B cell (primary cell): Measurements from ENCODE around the gene RPL23. TPM values are rescaled to one million over a fixed set of nuclear protein-coding genes. Genes with fewer than 3 reads are reported as not detected.

Source experiments
- ATAC-seq: fragments of 200-7000 bp; cut with Tn5 transposase; one replicate; pipeline ENCODE4 v1.10.0; 2021; ENCODE audit warnings: low read depth, mild to moderate bottlenecking, moderate number of reproducible peaks, moderate library complexity
- CTCF ChIA-PET: fragments of 350-600 bp; sonication (Branson Sonifier 250); formaldehyde crosslinking; loops from one replicate; lab custom pipeline; 2021; ENCODE audit warnings: antibody characterized with exemption, inconsistent platforms; lab: Charles Lee
- POLR2A ChIA-PET: fragments of 350-600 bp; sonication (Branson Sonifier 250); formaldehyde crosslinking; loops from one replicate; lab custom pipeline; 2021; ENCODE audit warnings: antibody characterized with exemption; lab: Charles Lee
- DNase-seq: peaks from one replicate; pipeline ENCODE4 v3.0.0; 2013
- H2AFZ ChIP-seq: 2 replicates; pipeline ENCODE4 v1.6.1; 2012; ENCODE audit warnings: mild to moderate bottlenecking, low read depth, low read length; ENCODE audit not compliant: insufficient read depth, poor library complexity, severe bottlenecking
- H3K27ac ChIP-seq, 2 donors: 1 replicate in 1 of 2; 2 replicates in 1 of 2; pipeline ENCODE4 v1.5.1; 2012 to 2013; ENCODE audit warnings: low read length in 2 of 2, mild to moderate bottlenecking in 2 of 2, moderate library complexity in 1 of 2
- H3K27me3 ChIP-seq, 4 experiments: fragments of 200-600 bp in 1 of 4; sonication (generic) in 1 of 4; replicated peaks in 1 of 4; 1 replicate in 2 of 4; 2 replicates in 2 of 4; pipeline versions ENCODE4 v1.6.1 to v1.7.0; 2013 to 2016; ENCODE audit warnings: low read length in 3 of 4, mild to moderate bottlenecking in 2 of 4, mixed read lengths in 1 of 4, moderate library complexity in 1 of 4; ENCODE audit not compliant: insufficient read depth in 4 of 4, control insufficient read depth in 3 of 4; ENCODE audit errors: control extremely low read depth in 1 of 4
- H3K36me3 ChIP-seq, 2 experiments: replicated peaks in 1 of 2; 1 replicate in 1 of 2; 2 replicates in 1 of 2; pipeline versions ENCODE4 v1.6.1 to v1.7.1; 2013; ENCODE audit warnings: low read length in 1 of 2; ENCODE audit not compliant: insufficient read depth in 2 of 2, control insufficient read depth in 1 of 2; ENCODE audit errors: control extremely low read depth in 1 of 2, extremely low read depth in 1 of 2
- H3K4me1 ChIP-seq, 2 donors: fragments of 200-600 bp in 1 of 2; sonication (generic) in 1 of 2; 1 replicate in 1 of 2; 2 replicates in 1 of 2; pipeline versions ENCODE4 v1.5.1 to v1.6.1; 2013 to 2017; ENCODE audit warnings: low read length in 2 of 2; ENCODE audit not compliant: control insufficient read depth in 2 of 2, insufficient read depth in 2 of 2
- H3K4me2 ChIP-seq: replicated peaks from 2 replicates; pipeline ENCODE3; 2012; ENCODE audit warnings: mild to moderate bottlenecking, low read depth, low read length; ENCODE audit not compliant: poor library complexity, severe bottlenecking
- H3K4me3 ChIP-seq, 5 experiments: fragments of 200-600 bp in 1 of 5; sonication (generic) in 1 of 5; 1 replicate in 3 of 5; 2 replicates in 2 of 5; pipeline versions ENCODE4 v1.5.1 to v1.7.0; 2011 to 2016; ENCODE audit warnings: low read length in 4 of 5, mild to moderate bottlenecking in 4 of 5, low read depth in 2 of 5, control low read depth in 1 of 5, moderate library complexity in 1 of 5; ENCODE audit not compliant: insufficient read depth in 1 of 5; ENCODE audit errors: control extremely low read depth in 1 of 5, extremely low read depth in 1 of 5
- H3K79me2 ChIP-seq: fragments of 200-600 bp; sonication (generic); one replicate; pipeline ENCODE4 v1.6.0; 2016; ENCODE audit warnings: low read length; ENCODE audit not compliant: control insufficient read depth, insufficient read depth
- H3K9ac ChIP-seq: fragments of 200-600 bp; sonication (generic); 2 replicates; pipeline ENCODE4 v1.6.1; 2017; ENCODE audit warnings: mild to moderate bottlenecking, low read length, moderate library complexity
- H3K9me3 ChIP-seq, 3 donors: one replicate each; pipeline versions ENCODE4 v1.6.1 to v1.7.1; 2013; ENCODE audit warnings: low read length in 2 of 3; ENCODE audit not compliant: control insufficient read depth in 2 of 3, insufficient read depth in 1 of 3; ENCODE audit errors: control extremely low read depth in 1 of 3
- H4K20me1 ChIP-seq: 2 replicates; pipeline ENCODE4 v1.6.0; 2012; ENCODE audit warnings: mild to moderate bottlenecking, low read length; ENCODE audit not compliant: insufficient read depth, control insufficient read depth, poor library complexity, severe bottlenecking
- H3K27ac Mint-ChIP-seq: one replicate; pipeline ENCODE4 v1.8.0; 2021; ENCODE audit warnings: mixed read lengths
- H3K27me3 Mint-ChIP-seq: one replicate; pipeline ENCODE4 v1.8.0; 2021; ENCODE audit warnings: mixed read lengths
- H3K4me1 Mint-ChIP-seq: one replicate; pipeline ENCODE4 v1.8.0; 2021; ENCODE audit warnings: mixed read lengths
- H3K4me3 Mint-ChIP-seq: one replicate; pipeline ENCODE4 v1.8.0; 2021; ENCODE audit warnings: mixed read lengths
- H3K9me3 Mint-ChIP-seq: one replicate; pipeline ENCODE4 v1.8.0; 2022; ENCODE audit warnings: mixed read lengths; ENCODE audit not compliant: insufficient read depth
- EZH2 ChIP-seq: IDR thresholded peaks from 2 replicates; pipeline ENCODE4 v1.6.1; 2012; ENCODE audit warnings: borderline replicate concordance, low read depth, mild to moderate bottlenecking, moderate library complexity, low read length; ENCODE audit not compliant: insufficient read depth, poor library complexity, severe bottlenecking
- WGBS: methylation state at CpG from one replicate; pipeline ENCODE4 v1.1.5; 2013; ENCODE audit warnings: missing lambda C conversion rate; ENCODE audit not compliant: insufficient coverage; 5-methylcytosine and 5-hydroxymethylcytosine counted together
- intact Hi-C: fragments of 100-400 bp; cut with micrococcal nuclease; formaldehyde crosslinking; loops from one replicate; pipeline ENCODE4 v1.10.0; 2022
- polyA plus RNA-seq: library from polyadenylated mRNA; depleted of rRNA; stranded (reverse); fragments of >200 nt; gene quantifications from 2 replicates; pipeline ENCODE4 v1.2.3, GENCODE V29; 2012
- total RNA-seq, 2 donors: library from RNA; stranded (reverse); fragments of 120-200 nt in 1 of 2; gene quantifications; 1 replicate in 1 of 2; 2 replicates in 1 of 2; pipeline versions ENCODE4 v1.2.3 to v1.2.4, GENCODE V29; 2013 to 2022
- TF ChIP-seq, protein P1 (sequence below): fragments of 200-600 bp; IDR thresholded peaks from one replicate; pipeline ENCODE4 v1.8.0; 2022; ENCODE audit warnings: antibody characterized with exemption, mild to moderate bottlenecking

Gene RPL23
- total and polyA plus RNA-seq, 2 donors (not counting 1 experiment from before 2014, with no cell fraction given), result 1,753 to 2,282 TPM

DNA sequence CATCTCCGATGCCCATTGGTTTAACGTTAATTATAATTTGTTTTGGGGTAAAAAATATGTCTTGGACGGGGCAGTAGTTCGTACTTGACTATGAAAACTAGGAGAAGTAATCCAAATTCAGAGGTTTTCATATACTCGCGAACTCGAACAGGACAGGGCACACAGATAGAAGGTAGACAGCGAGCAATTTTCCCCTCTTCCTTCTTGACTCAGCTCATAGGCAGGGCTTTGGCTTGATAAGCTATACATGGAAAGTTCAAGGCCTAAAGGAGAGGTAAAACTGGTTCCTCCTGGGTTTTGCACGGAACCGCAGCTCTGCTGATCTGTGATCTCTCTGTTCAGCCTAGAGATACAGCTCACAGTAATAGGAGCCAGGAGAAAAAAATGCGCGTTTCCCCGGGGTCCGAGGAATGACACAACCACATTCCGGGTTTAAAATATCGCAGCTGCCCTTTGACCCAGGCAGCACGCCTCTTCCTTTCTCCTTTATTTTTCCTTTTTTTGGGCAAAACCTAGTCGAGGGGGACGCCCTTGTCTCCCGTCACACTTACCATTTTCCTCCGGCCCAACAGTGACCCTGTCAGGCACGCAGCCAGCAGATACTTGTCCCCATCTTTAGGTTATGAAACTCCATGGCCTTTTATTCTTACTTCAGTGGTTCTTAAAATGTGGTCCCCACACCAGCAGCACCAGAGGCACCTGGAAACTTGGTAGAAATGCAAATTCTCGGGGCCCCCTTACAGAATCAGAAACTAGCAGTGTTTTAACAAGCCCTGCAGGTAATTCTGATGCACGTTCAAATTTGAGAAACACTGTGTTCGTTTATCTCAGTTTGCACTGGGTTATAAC, 14.7 kb upstream of the RPL23 start:
- no peak for TF ChIP-seq EZH2
- TF ChIP-seq, protein P1, sequence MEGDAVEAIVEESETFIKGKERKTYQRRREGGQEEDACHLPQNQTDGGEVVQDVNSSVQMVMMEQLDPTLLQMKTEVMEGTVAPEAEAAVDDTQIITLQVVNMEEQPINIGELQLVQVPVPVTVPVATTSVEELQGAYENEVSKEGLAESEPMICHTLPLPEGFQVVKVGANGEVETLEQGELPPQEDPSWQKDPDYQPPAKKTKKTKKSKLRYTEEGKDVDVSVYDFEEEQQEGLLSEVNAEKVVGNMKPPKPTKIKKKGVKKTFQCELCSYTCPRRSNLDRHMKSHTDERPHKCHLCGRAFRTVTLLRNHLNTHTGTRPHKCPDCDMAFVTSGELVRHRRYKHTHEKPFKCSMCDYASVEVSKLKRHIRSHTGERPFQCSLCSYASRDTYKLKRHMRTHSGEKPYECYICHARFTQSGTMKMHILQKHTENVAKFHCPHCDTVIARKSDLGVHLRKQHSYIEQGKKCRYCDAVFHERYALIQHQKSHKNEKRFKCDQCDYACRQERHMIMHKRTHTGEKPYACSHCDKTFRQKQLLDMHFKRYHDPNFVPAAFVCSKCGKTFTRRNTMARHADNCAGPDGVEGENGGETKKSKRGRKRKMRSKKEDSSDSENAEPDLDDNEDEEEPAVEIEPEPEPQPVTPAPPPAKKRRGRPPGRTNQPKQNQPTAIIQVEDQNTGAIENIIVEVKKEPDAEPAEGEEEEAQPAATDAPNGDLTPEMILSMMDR, result no peak
- H3K27me3 ChIP-seq, result no peaks in the 10 kb centered on the region
- peaks cover 32% of the 10 kb centered on the region for H3K79me2 ChIP-seq
- H3K4me1 ChIP-seq, result peaks cover 42 to 55% of the 10 kb centered on the region in 2 donors
- peak overlapping the region; percentile 78 to 87 for H3K27ac ChIP-seq
- no peaks in the 10 kb centered on the region for H3K36me3 ChIP-seq
- CTCF ChIA-PET, result interaction anchor here (0.6 to 5.5 kb wide), 17 partner anchors 9 to 1473 kb away, joined by 3 to 50 read pairs (median 4); partner anchors contain the start of genes CWC25, PLXDC1, PSMB3 and RPL23
- intact Hi-C loops, result loop anchor here (1.0 kb wide), 1 partner anchor 56 kb away; no protein-coding TSS in a partner anchor
- H2AFZ ChIP-seq, result peak overlapping the region; percentile 49
- WGBS, result 12% methylated on average over 17 of the region's 25 CpGs
- ATAC-seq (no peak), DNase-seq (peak; percentile 61)
- H3K9me3 ChIP-seq, result no peaks in the 10 kb centered on the region
- Mint-ChIP-seq H3K4me3 (peak overlapping the region; percentile 99), H3K27me3 (no peaks in the 10 kb centered on the region), H3K27ac (peak overlapping the region; percentile 99), H3K9me3 (no peaks in the 10 kb centered on the region), H3K4me1 (peaks cover 57% of the 10 kb centered on the region)
- peak overlapping the region; percentile 99 for H3K9ac ChIP-seq
- H4K20me1 ChIP-seq, result peaks cover 29% of the 10 kb centered on the region
- H3K4me2 ChIP-seq, result peak overlapping the region; percentile 97
- POLR2A ChIA-PET, result interaction anchor here (0.7 to 4.8 kb wide), 8 partner anchors 15 to 1705 kb away, joined by 4 to 91 read pairs (median 6); partner anchors contain the start of genes PSMB3 and RPL23
- peak overlapping the region; percentile 43 to 100 (median 100) for H3K4me3 ChIP-seq
